BE2C (cell line): ENCODE results near the gene FLRT2.
A peak's percentile ranks its signal among the peaks of the same experiment; 100 is the strongest.

Source experiments
- DNase-seq: peaks from one replicate; pipeline ENCODE4 v3.0.0-alpha.2; 2020
- H3K27me3 ChIP-seq: fragments of 250-450 bp; sonication (Bioruptor Pico); 2 replicates; pipeline ENCODE4 v1.5.1; 2020; ENCODE audit warnings: mild to moderate bottlenecking
- H3K36me3 ChIP-seq: fragments of 250-450 bp; sonication (Bioruptor Pico); 2 replicates; pipeline ENCODE4 v1.5.1; 2020; ENCODE audit warnings: mild to moderate bottlenecking
- H3K4me1 ChIP-seq: fragments of 250-450 bp; sonication (Bioruptor Pico); 2 replicates; pipeline ENCODE4 v1.5.1; 2020
- H3K4me3 ChIP-seq: 2 replicates; pipeline ENCODE4 v1.5.1; 2011; ENCODE audit warnings: low read depth, low read length
- H3K9me3 ChIP-seq: fragments of 250-450 bp; sonication (Bioruptor Pico); 2 replicates; pipeline ENCODE4 v1.5.1; 2020
- TF ChIP-seq, protein P1 (sequence below): IDR thresholded peaks from 2 replicates; pipeline ENCODE4 v1.5.1; 2012; ENCODE audit warnings: mild to moderate bottlenecking, low read depth, low read length

The FLRT2 gene

DNA sequence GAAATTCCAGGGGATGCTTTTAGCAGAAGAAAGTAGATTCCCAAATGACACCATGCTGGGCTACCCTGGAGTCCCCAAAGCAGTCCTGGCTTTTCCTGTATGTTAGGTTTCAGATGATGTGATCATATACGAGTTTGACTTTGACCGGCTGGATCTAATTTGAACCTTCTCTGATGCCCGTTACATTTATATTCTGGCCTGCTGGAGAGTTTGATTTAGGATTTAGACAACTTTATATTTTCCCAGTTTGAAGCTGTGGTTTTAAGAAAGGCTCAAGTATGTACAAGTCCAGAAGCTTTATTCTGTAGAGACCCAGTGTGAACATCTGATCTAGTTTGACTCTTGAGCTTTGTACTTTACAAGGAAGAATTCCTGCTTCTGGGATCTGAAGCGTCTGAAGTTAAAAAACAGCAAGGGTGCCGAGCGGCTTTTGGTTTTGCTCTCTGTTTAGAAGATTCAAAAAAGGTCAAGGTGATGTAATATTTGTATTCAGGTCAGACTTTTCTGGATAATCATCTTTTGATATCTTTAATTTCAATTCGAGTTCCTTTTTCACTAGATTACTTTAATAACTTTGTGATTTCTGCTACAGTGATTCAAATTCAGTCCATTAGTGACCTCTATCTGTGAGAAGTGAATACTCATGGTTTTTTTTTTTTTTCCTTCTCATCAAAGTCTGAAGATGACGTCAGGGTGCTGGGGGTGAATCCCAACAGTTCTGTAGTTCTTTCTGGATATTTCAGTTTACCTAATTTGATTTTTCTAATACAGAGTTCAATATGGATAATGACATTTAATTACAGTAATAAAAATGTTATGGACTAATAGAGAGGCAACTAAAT is 6.3 kb downstream of the FLRT2 start:
- Histone ChIP-seq H3K4me3 (no peak overlapping the region), H3K9me3 (no peaks in the 10 kb centered on the region), H3K36me3 (no peaks in the 10 kb centered on the region), H3K4me1 (no peaks in the 10 kb centered on the region), H3K27me3 (peaks cover 51% of the 10 kb centered on the region)
- no peak for DNase-seq
- TF ChIP-seq, protein P1, sequence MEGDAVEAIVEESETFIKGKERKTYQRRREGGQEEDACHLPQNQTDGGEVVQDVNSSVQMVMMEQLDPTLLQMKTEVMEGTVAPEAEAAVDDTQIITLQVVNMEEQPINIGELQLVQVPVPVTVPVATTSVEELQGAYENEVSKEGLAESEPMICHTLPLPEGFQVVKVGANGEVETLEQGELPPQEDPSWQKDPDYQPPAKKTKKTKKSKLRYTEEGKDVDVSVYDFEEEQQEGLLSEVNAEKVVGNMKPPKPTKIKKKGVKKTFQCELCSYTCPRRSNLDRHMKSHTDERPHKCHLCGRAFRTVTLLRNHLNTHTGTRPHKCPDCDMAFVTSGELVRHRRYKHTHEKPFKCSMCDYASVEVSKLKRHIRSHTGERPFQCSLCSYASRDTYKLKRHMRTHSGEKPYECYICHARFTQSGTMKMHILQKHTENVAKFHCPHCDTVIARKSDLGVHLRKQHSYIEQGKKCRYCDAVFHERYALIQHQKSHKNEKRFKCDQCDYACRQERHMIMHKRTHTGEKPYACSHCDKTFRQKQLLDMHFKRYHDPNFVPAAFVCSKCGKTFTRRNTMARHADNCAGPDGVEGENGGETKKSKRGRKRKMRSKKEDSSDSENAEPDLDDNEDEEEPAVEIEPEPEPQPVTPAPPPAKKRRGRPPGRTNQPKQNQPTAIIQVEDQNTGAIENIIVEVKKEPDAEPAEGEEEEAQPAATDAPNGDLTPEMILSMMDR, result peak; percentile 15; the same call in 1 of the 2 replicates

DNA sequence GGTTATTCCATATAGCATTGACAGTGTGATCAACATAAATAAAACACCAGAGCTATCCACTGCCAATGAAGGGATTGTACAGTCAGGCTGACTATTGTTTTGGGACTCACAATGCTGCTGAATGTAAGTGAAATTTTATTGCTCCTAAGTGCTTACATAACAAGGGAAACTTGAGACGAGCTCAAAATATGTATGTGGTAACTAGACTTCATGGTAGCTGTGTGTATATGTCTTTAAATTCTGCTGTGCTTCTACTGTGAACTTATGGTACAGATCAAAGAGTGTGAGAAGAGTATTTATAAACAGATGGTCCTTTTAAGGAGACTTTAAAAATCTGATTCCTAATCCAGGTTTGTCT is 6.9 kb downstream of the FLRT2 start:
- Histone ChIP-seq H3K9me3 (no peaks in the 10 kb centered on the region), H3K36me3 (no peaks in the 10 kb centered on the region), H3K4me3 (no peak overlapping the region), H3K4me1 (no peaks in the 10 kb centered on the region), H3K27me3 (peaks cover 45% of the 10 kb centered on the region)
- DNase-seq, result no peak
- TF ChIP-seq, protein P1, result no peak

DNA sequence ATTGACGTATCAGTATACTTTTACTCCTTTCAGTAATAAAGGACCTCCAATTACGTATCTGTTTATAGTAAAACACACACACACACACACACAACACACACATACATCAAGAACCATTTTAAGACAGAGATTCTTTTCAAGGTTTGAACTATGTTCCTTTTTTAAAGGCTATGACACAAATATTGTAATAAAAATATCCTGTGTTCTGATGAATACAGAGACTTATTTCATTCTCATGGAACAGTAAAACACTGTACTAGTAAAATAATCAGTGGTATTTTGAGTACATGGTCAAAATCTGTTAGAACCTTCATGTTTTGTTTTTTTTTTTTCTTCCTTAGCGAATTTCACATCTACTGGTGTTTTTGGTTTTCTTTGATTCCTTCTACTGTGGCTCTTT is 7.6 kb downstream of the FLRT2 start:
- no peaks in the 10 kb centered on the region for H3K36me3 ChIP-seq
- H3K4me1 ChIP-seq, result no peaks in the 10 kb centered on the region
- no peaks in the 10 kb centered on the region for H3K9me3 ChIP-seq
- TF ChIP-seq, protein P1, result no peak
- no peak overlapping the region for H3K4me3 ChIP-seq
- peaks cover 38% of the 10 kb centered on the region for H3K27me3 ChIP-seq
- DNase-seq, result no peak

DNA sequence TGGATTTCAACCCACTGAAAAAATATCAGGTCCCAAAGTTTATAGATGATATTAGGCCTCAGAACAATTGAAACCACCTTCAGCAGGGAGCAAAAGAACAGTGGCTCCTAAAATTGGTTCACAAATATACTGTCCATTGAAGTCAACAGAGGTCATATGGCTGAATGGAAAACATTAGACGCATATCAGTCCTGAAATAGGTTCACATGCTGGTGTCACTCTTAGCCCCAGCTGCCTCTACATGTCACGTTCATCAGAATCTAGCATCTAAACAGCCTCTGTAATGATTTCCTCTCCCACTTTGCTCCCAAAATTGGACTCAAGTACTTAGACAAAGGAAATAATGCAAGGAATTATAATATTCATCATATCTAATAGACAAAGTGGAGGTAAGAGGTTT is 8.7 kb downstream of the FLRT2 start:
- H3K4me3 ChIP-seq, result no peak overlapping the region
- DNase-seq, result no peak
- peaks cover 27% of the 10 kb centered on the region for H3K27me3 ChIP-seq
- H3K9me3 ChIP-seq, result no peaks in the 10 kb centered on the region
- H3K4me1 ChIP-seq, result no peaks in the 10 kb centered on the region
- no peaks in the 10 kb centered on the region for H3K36me3 ChIP-seq
- TF ChIP-seq, protein P1, result no peak

DNA sequence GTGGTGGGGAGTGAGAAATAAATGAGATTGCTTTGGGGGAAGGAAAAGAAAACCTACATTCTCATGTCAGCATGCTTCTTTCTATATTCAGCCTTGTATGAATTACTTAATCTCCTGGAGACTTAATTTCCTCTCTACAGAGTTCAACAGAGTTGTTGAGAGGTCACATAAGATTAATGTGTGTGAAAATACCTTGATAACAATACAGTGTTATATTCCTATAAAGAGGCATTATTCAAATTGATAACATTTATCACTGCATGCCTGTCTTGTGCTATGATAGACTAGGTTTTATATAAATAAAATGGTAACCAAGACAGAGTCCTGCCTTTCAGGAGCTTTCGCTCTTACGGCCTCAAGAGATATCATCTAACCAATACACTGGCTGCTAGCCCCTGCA is 9.6 kb downstream of the FLRT2 start:
- DNase-seq, result no peak
- TF ChIP-seq, protein P1, result no peak
- H3K9me3 ChIP-seq, result no peaks in the 10 kb centered on the region
- peaks cover 18% of the 10 kb centered on the region for H3K27me3 ChIP-seq
- H3K4me1 ChIP-seq, result no peaks in the 10 kb centered on the region
- H3K4me3 ChIP-seq, result no peak overlapping the region
- H3K36me3 ChIP-seq, result no peaks in the 10 kb centered on the region

DNA sequence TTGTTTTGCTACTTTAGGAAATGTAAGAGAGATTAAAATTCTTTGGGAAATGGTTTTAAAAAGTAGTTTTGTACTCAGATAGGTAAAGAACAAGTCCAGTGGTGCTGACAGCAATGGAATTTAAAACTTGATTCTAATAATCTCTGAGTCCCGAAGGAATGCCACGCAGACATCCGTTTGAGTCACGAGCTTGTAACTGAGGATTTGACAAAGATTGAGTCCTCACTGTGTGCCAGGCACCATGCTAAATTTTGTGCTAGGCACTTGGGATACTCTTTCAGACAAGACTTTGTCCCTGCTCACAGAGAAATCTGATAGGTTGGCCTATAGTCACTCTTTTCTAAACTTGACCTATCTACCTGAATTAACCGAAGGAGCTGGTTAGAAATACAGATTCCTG is 12.7 kb downstream of the FLRT2 start:
- Histone ChIP-seq H3K4me3 (no peak overlapping the region), H3K9me3 (no peaks in the 10 kb centered on the region), H3K4me1 (no peaks in the 10 kb centered on the region), H3K27me3 (no peaks in the 10 kb centered on the region), H3K36me3 (no peaks in the 10 kb centered on the region)
- TF ChIP-seq, protein P1, result no peak
- no peak for DNase-seq
